Umbilical cord (tissue), 2 donors: Measurements from ENCODE around the gene NPAS2. TPM values are rescaled to one million over a fixed set of nuclear protein-coding genes. Genes with fewer than 3 reads are reported as not detected.

Source experiments
- DNase-seq: peaks from one replicate; pipeline ENCODE4 v3.0.0-alpha.2; 2015; ENCODE audit warnings: low spot score
- total RNA-seq: library from RNA; depleted of rRNA; stranded (reverse); fragments of >200 nt; gene quantifications from one replicate; pipeline ENCODE4 v1.2.3, GENCODE V29; 2014; ENCODE audit warnings: low replicate concordance; ENCODE audit not compliant: insufficient read depth

NPAS2 gene
- total RNA-seq, 1 donor from 2014 or later = 124 TPM

DNA sequence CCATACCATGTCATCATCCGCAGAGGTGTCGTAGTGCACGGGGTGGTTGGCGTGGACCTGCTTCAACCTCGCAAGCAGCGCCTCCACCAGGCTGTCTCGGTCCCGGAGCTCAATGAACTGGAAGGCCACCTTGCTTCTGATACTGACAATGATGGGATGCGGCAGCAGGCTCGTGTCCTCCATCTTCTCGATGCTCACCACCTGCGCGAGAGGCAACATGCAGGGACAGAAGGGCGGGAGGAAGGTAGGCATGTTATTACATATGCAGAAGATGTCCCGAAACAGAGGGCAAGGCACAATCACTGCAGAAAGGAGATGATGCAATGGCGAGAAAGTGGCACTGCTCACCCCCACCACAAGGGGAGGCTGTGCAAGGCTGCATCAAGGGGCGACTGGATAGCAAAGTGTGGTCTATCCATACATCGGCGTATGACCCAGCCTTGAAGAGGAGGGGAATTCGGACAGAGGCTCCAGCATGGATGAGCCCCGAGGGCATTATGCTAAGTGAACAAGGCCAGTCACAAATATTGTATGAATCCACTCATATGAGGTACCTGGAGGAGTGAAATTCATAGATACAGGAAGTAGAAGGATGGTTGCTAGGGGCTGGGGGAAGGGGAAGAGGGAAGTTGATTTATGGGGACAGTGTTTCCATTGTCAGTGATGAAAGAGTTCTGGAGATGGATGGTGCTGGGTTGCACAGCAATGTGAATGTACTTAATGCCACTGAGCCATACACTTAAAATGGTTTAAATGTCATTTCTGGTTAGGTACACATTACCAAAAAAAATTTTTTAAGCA, 218.7 kb downstream of the NPAS2 start:
- DNase-seq = no peak

GRCh38 chr2:101040072-101040471, 220.1 kb downstream of the NPAS2 start:
- DNase-seq = no peak

DNA sequence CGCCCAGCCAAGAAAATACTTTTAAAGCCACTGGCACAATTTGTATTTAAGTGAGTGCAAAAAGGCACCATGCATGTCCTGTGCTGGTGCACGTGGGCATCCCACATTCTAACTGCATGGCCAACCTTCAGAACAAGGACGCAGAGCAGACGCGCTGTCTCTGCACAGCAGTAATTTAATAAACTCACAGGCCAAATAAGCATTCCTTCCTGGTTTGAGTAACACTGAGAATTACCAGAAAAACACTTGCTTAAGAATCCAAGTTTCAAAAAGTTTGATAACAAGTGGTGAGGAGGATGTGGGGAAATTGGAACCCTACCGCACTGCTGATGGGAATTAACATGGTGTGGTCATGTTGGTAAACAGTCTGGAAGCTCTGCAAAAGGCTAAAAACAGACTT, 220.8 kb downstream of the NPAS2 start:
- DNase-seq = no peak

- DNase-seq = no peak
Measured at GRCh38 chr2:101041413-101041812, 221.5 kb downstream of the NPAS2 start.

DNA sequence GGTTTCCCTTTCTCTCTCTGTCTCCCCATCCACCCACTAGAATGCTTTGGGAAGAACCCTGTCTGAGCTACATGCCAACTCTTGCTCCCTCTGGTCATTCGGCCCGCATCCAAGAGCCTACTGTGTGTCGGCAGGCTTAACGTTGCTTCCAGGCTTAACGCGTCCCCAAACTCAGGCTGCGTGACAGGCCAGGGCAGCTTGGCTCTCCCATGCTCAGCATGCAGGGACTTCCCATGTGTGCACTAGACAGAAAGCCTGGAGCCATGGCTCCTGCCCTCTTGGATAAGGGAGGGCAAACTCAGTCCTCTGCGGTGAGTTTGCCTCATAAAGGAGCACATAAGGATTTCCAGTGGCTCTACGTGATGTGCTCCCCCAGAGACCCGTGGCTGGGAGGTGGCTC, 225.4 kb downstream of the NPAS2 start:
- DNase-seq = no peak

Other genes starting within 250 kb of the NPAS2 start
- gene RPL31, start 182.2 kb downstream of the NPAS2 start, total RNA-seq = 1,420 TPM